Upper lobe of left lung (tissue), 4 donors: ENCODE data around the gene PEX5L.

Experiments used
- EP300 ChIP-seq, 4 donors: sonication (generic); formaldehyde crosslinking; IDR thresholded peaks; one replicate each; pipeline ENCODE4 v1.5.1; 2017; ENCODE audit warnings: antibody characterized with exemption in 4 of 4, control low read depth in 2 of 4
- POLR2A ChIP-seq, 4 donors: fragments of 450-650 bp; IDR thresholded peaks; one replicate each; pipeline ENCODE4 v1.5.1; 2016 to 2017; ENCODE audit warnings: antibody characterized with exemption in 4 of 4, mild to moderate bottlenecking in 2 of 4
- POLR2AphosphoS5 ChIP-seq, 2 donors: sonication (generic); formaldehyde crosslinking; IDR thresholded peaks; one replicate each; pipeline ENCODE4 v1.5.1; 2017; ENCODE audit warnings: antibody characterized with exemption in 2 of 2
- TF ChIP-seq, protein P1 (sequence below), 6 experiments: fragments of 450-650 bp in 4 of 6; fragments of 200-600 bp in 2 of 6; sonication (generic) in 2 of 6; IDR thresholded peaks; one replicate each; pipeline ENCODE4 v1.5.1; 2016 to 2019; ENCODE audit warnings: antibody characterized with exemption in 6 of 6

DNA sequence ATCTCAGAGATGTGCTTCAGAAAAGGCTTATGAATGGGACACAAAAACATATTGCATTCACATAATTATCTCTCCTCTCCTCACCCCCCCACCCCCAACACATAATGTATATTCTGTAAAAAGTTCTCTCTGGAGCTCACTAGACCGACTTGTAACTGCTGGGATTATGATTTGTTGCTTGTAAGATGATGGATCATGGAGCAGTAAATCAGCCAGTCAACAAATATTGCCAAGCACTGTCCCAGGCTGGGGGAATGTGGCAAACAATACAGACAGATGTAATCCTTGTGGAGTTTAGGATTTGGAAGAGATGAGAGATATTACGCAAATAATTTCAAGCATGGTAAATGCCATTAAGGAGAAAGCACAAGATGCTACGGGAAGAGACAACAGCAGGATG lies 114.8 kb downstream of the PEX5L start:
- TF ChIP-seq POLR2AphosphoS5 (IDR thresholded peaks at IDR 0.05) (no peak), POLR2A (IDR thresholded peaks at IDR 0.05) (no peak), EP300 (IDR thresholded peaks at IDR 0.05) (no peak)
- TF ChIP-seq, protein P1, sequence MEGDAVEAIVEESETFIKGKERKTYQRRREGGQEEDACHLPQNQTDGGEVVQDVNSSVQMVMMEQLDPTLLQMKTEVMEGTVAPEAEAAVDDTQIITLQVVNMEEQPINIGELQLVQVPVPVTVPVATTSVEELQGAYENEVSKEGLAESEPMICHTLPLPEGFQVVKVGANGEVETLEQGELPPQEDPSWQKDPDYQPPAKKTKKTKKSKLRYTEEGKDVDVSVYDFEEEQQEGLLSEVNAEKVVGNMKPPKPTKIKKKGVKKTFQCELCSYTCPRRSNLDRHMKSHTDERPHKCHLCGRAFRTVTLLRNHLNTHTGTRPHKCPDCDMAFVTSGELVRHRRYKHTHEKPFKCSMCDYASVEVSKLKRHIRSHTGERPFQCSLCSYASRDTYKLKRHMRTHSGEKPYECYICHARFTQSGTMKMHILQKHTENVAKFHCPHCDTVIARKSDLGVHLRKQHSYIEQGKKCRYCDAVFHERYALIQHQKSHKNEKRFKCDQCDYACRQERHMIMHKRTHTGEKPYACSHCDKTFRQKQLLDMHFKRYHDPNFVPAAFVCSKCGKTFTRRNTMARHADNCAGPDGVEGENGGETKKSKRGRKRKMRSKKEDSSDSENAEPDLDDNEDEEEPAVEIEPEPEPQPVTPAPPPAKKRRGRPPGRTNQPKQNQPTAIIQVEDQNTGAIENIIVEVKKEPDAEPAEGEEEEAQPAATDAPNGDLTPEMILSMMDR (IDR thresholded peaks at IDR 0.05): no peak
